HEK293 (cell line): ENCODE measurements around the gene SPON1.

Experiments
- CTCF ChIA-PET: fragments of 350-600 bp; formaldehyde crosslinking; extraction: SDS; loops from one replicate; lab custom pipeline; 2021; ENCODE audit warnings: antibody characterized with exemption; lab: Yijun Ruan, JAX
- POLR2A ChIA-PET: fragments of 300-600 bp; formaldehyde crosslinking; extraction: SDS; loops from one replicate; lab custom pipeline; 2020; ENCODE audit warnings: antibody characterized with exemption, inconsistent platforms; lab: Yijun Ruan, JAX
- H3K27ac ChIP-seq: fragments of 200-500 bp; sonication (Bioruptor generic); 2 replicates; pipeline ENCODE4 v1.5.1; 2014; ENCODE audit warnings: low read depth, low read length, control low read depth, inconsistent platforms; ENCODE audit errors: extremely low read depth
- H3K36me3 ChIP-seq, 2 experiments: fragments of 200-500 bp in 1 of 2; sonication (Bioruptor generic) in 1 of 2; 1 replicate in 1 of 2; 2 replicates in 1 of 2; pipeline ENCODE4 v1.5.1; 2014 to 2017; ENCODE audit warnings: inconsistent platforms in 2 of 2, low read length in 2 of 2; ENCODE audit not compliant: control insufficient read depth in 2 of 2, insufficient read depth in 1 of 2
- H3K4me1 ChIP-seq: fragments of 200-500 bp; sonication (Bioruptor generic); 2 replicates; pipeline ENCODE4 v1.5.1; 2014; ENCODE audit warnings: mild to moderate bottlenecking, low read length, inconsistent platforms; ENCODE audit not compliant: control insufficient read depth, insufficient read depth
- H3K4me3 ChIP-seq: 2 replicates; pipeline ENCODE4 v1.5.1; 2011; ENCODE audit warnings: low read depth, mild to moderate bottlenecking, control low read depth, low read length, moderate library complexity
- H3K9me3 ChIP-seq: fragments of 200-500 bp; sonication (Bioruptor generic); 2 replicates; pipeline ENCODE4 v1.5.1; 2014; ENCODE audit warnings: low read depth, low read length, inconsistent platforms; ENCODE audit not compliant: control insufficient read depth, insufficient read depth
- ATF2 ChIP-seq: fragments of 450-650 bp; formaldehyde crosslinking; IDR thresholded peaks from 2 replicates; pipeline ENCODE4 v1.5.1; 2016; ENCODE audit warnings: missing biosample characterization, missing genetic modification characterization, low read depth
- ELK4 ChIP-seq: IDR thresholded peaks from 2 replicates; pipeline ENCODE4 v1.6.1; 2011; ENCODE audit warnings: mild to moderate bottlenecking, low read depth, low read length, borderline replicate concordance
- HOXA7 ChIP-seq: sonication (generic); formaldehyde crosslinking; IDR thresholded peaks from 2 replicates; pipeline ENCODE4 v1.8.1; 2022; ENCODE audit warnings: missing genetic modification reagents, borderline replicate concordance
- KLF16 ChIP-seq: fragments of 450-650 bp; formaldehyde crosslinking; IDR thresholded peaks from 2 replicates; pipeline ENCODE4 v1.5.1; 2017; ENCODE audit warnings: missing biosample characterization, missing genetic modification characterization
- OVOL3 ChIP-seq: fragments of 450-650 bp; formaldehyde crosslinking; IDR thresholded peaks from 2 replicates; pipeline ENCODE4 v1.5.1; 2016; ENCODE audit warnings: missing biosample characterization, missing genetic modification characterization
- ZNF132 ChIP-seq: fragments of 450-650 bp; formaldehyde crosslinking; IDR thresholded peaks from 2 replicates; pipeline ENCODE4 v1.5.1; 2017; ENCODE audit warnings: missing biosample characterization, missing genetic modification characterization, borderline replicate concordance
- ZNF366 ChIP-seq: fragments of 450-650 bp; formaldehyde crosslinking; conservative IDR thresholded peaks from 2 replicates; pipeline ENCODE4 v1.5.1; 2016; ENCODE audit warnings: missing biosample characterization, missing genetic modification characterization
- ZNF426 ChIP-seq: fragments of 450-650 bp; formaldehyde crosslinking; IDR thresholded peaks from 2 replicates; pipeline ENCODE4 v1.5.1; 2017; ENCODE audit warnings: missing biosample characterization, missing genetic modification characterization, mild to moderate bottlenecking, inconsistent platforms, moderate library complexity
- ZNF510 ChIP-seq: fragments of 450-650 bp; formaldehyde crosslinking; IDR thresholded peaks from 2 replicates; pipeline ENCODE4 v1.5.1; 2018; ENCODE audit warnings: mild to moderate bottlenecking, missing genetic modification characterization, missing biosample characterization; ENCODE audit not compliant: insufficient replicate concordance
- ZNF596 ChIP-seq: fragments of 450-650 bp; IDR thresholded peaks from 2 replicates; pipeline ENCODE4 v1.5.0; 2018; ENCODE audit warnings: missing biosample characterization, mild to moderate bottlenecking, missing genetic modification characterization, moderate library complexity
- ZNF639 ChIP-seq: fragments of 450-650 bp; formaldehyde crosslinking; IDR thresholded peaks from 2 replicates; pipeline ENCODE4 v1.5.1; 2016; ENCODE audit warnings: missing biosample characterization, missing genetic modification characterization
- ZNF645 ChIP-seq: fragments of 450-650 bp; formaldehyde crosslinking; IDR thresholded peaks from 2 replicates; pipeline ENCODE4; 2016; ENCODE audit warnings: missing biosample characterization, missing genetic modification characterization
- ZNF658 ChIP-seq: fragments of 450-650 bp; formaldehyde crosslinking; IDR thresholded peaks from 2 replicates; pipeline ENCODE4; 2016; ENCODE audit warnings: missing biosample characterization, missing genetic modification characterization
- ZNF785 ChIP-seq: fragments of 450-650 bp; formaldehyde crosslinking; IDR thresholded peaks from 2 replicates; pipeline ENCODE4 v1.5.1; 2016; ENCODE audit warnings: missing biosample characterization, missing genetic modification characterization
- TF ChIP-seq, protein P1 (sequence below): fragments of 450-650 bp; formaldehyde crosslinking; IDR thresholded peaks from 2 replicates; pipeline ENCODE4 v1.5.1; 2016; ENCODE audit warnings: missing biosample characterization, missing genetic modification characterization
- TF ChIP-seq, protein P2 (sequence below): fragments of 450-650 bp; formaldehyde crosslinking; IDR thresholded peaks from 2 replicates; pipeline ENCODE4 v1.5.1; 2016; ENCODE audit warnings: missing biosample characterization, missing genetic modification characterization

The SPON1 gene

DNA sequence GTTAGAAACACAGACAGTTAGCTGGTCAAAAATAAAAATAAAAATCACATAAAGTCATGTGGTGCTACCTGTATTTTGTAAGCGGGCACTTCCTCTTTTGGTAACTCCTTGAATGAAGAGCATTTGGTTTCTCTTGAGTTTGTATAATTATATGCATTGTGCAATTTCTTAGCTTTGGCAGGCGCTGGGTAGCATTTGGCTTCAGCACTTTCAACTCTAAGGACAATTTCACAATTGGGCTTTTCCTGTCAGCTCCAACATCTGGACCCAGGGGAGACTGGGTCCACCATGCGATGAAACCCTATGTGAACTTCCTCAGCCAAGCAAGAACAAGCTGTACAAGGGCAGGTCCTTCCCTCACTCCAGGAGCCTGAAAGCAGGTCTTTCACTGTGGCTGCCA lies 227.4 kb downstream of the SPON1 start (continued):
- TF ChIP-seq ZNF785 (tag by site-specific recombination): no peak
- TF ChIP-seq ZNF639: no peak
- TF ChIP-seq, all 188 proteins: peak for 0

DNA sequence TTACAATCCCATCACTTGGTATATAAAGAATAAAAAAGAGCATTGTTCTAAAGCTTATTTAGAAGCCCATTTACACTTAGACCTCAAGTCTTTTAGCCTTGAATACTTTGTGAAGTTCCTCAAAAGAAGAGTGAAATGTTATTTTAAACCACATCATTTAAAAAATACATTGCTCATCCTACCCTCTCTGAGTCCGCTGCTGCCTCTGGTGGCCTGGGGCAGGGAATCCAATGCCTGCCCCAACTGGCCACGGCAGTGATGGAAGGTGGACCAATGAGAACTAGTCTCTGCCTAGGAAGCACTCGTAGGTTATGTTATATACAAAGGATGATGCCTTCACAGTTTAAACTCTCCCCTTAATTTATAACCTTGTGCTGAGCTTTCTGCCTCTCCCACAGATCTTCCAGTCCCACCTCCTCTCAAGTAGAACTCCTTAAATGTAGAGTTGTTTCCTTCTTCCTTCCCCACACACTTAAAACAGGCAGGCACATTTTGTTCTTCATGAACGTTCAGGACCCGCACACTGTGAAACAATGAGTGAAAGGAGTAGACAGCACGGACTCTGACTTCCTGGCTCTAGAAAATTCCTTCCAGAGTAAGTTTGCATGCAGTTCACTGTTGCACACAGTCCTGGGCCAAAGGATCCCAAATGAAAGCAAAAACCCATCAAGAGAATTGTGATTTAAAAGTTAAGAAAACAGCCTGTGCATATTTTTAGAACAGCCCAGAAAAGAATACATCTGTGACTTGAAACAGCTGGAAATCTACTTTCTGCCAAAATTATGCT lies 228.7 kb downstream of the SPON1 start:
- H3K27ac ChIP-seq: no peak overlapping the region

More for the DNA sequence above, 228.7 kb downstream of the SPON1 start:
- ChIA-PET POLR2A (no interaction called here), CTCF (no interaction called here)
- TF ChIP-seq ZNF366 (tag by site-specific recombination): no peak
- TF ChIP-seq ZNF645: no peak
- TF ChIP-seq OVOL3 (tag by site-specific recombination): no peak
- TF ChIP-seq HOXA7 (CRISPR knock-in tag): no peak
- no peak for TF ChIP-seq ZNF132 (tag by site-specific recombination)
- no peak for TF ChIP-seq ZNF658 (tag by site-specific recombination)
- no peak for TF ChIP-seq ATF2 (tag by site-specific recombination)
- TF ChIP-seq KLF16 (tag by site-specific recombination): no peak
- no peak for TF ChIP-seq ELK4
- TF ChIP-seq ZNF596 (tag by site-specific recombination): no peak
- TF ChIP-seq, protein P1, sequence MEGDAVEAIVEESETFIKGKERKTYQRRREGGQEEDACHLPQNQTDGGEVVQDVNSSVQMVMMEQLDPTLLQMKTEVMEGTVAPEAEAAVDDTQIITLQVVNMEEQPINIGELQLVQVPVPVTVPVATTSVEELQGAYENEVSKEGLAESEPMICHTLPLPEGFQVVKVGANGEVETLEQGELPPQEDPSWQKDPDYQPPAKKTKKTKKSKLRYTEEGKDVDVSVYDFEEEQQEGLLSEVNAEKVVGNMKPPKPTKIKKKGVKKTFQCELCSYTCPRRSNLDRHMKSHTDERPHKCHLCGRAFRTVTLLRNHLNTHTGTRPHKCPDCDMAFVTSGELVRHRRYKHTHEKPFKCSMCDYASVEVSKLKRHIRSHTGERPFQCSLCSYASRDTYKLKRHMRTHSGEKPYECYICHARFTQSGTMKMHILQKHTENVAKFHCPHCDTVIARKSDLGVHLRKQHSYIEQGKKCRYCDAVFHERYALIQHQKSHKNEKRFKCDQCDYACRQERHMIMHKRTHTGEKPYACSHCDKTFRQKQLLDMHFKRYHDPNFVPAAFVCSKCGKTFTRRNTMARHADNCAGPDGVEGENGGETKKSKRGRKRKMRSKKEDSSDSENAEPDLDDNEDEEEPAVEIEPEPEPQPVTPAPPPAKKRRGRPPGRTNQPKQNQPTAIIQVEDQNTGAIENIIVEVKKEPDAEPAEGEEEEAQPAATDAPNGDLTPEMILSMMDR (tag by site-specific recombination): no peak
- TF ChIP-seq ZNF510: no peak
- TF ChIP-seq, protein P2, sequence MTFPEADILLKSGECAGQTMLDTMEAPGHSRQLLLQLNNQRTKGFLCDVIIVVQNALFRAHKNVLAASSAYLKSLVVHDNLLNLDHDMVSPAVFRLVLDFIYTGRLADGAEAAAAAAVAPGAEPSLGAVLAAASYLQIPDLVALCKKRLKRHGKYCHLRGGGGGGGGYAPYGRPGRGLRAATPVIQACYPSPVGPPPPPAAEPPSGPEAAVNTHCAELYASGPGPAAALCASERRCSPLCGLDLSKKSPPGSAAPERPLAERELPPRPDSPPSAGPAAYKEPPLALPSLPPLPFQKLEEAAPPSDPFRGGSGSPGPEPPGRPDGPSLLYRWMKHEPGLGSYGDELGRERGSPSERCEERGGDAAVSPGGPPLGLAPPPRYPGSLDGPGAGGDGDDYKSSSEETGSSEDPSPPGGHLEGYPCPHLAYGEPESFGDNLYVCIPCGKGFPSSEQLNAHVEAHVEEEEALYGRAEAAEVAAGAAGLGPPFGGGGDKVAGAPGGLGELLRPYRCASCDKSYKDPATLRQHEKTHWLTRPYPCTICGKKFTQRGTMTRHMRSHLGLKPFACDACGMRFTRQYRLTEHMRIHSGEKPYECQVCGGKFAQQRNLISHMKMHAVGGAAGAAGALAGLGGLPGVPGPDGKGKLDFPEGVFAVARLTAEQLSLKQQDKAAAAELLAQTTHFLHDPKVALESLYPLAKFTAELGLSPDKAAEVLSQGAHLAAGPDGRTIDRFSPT (tag by site-specific recombination): no peak
- no peak for TF ChIP-seq ZNF426 (tag by site-specific recombination)
- Histone ChIP-seq H3K4me3 (no peak overlapping the region), H3K4me1 (no peaks in the 10 kb centered on the region), H3K36me3 (no peaks in the 10 kb centered on the region), H3K9me3 (no peaks in the 10 kb centered on the region)
